NCI-H1092 (cell line): ENCODE results near the gene DNM3.

Source experiments
- DNase-seq: peaks from one replicate; lab custom pipeline; 2025; lab: John Stamatoyannopoulos, UW

The DNM3 gene

DNA sequence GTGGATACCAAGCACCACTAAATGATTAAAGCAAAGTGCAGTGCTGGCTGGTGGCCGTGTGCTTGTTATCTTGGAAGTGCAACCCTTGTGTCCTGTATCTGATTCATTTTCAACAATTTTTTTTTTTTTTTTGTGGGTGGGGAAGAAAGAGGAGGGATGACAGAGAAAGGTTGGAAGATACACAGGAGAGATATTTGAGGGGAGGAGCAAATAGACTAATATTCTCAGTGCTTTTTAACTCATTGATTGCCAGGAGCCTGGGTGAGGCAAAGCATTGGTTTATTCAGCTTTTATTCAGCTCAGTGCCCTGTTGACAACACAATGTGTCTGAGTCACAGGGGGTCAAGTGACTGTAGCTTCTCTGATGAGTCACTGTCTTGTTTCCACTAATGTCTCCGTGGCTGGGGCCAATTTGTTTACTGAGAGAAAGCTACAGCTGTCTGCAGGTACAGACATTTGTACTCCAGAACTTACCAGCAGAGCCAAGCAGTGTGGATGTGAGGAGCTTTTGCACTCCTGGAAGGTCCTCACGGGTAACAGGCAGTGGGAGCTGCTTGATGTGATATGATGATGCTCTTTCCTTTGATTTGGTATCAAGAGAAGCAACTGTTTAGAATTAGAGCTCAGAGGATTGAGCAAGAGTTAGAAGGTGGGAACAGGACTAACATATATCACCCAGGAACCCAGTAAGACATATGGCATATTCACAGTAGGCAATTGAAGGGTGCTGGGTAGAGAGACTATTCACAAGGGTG lies 23.6 kb upstream of the DNM3 start:
- DNase-seq = no peak

DNA sequence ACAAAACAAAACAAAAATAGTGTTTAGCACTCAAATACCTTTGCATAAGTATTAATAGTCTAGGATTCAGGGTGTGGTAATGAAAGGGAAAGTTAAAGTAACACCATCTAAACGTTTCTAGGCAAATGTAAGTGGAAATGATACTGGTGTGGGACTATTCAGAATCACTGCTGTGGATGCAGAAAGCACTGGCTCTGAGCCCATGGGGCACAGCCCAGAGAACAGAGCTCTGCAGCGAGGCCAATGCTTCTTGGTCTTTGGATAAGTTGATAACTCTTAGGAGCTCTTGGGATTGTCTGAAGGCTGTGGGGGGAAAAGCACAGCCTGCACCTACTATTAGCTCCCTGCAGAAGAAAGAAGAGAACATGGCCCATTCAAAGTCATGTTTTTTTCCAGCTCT lies 21.4 kb upstream of the DNM3 start:
- no peak for DNase-seq

DNA sequence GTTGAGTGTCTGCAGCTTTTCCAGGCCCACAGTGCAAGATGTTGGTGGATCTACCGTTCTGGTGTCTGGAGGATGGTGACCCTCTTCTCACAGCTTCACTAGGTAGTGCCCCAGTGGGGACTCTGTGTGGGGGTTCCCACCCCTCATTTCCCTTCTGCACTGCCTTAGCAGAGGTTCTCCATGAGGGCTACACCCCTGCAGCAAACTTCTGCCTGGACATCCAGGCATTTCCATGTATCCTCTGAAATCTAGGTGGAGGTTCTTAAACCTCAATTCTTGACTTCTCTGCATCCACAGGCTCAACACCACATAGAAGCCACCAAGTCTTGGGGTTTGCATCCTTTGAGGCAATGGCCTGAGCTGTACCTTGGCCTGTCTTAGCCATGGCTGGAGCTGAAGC lies 14.3 kb upstream of the DNM3 start:
- DNase-seq = no peak

DNA sequence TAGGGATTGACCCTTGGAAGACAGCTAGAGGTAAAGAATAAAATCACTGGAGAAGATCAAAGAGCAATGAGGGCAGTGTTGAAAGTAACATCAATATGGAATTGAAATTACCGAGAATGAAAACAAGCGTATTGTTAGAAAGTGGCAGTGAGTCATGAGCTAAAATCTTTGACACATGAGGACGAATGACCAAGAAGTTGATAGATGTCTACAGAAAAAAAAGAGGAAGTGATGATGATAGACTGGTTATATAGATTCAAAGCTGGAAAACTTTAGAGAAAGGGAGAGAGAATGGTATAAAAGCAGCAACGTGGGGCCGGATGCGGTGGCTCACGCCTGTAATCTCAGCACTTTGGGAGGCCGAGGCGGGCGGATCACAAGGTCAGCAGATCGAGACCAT lies 12.5 kb upstream of the DNM3 start:
- no peak for DNase-seq

DNA sequence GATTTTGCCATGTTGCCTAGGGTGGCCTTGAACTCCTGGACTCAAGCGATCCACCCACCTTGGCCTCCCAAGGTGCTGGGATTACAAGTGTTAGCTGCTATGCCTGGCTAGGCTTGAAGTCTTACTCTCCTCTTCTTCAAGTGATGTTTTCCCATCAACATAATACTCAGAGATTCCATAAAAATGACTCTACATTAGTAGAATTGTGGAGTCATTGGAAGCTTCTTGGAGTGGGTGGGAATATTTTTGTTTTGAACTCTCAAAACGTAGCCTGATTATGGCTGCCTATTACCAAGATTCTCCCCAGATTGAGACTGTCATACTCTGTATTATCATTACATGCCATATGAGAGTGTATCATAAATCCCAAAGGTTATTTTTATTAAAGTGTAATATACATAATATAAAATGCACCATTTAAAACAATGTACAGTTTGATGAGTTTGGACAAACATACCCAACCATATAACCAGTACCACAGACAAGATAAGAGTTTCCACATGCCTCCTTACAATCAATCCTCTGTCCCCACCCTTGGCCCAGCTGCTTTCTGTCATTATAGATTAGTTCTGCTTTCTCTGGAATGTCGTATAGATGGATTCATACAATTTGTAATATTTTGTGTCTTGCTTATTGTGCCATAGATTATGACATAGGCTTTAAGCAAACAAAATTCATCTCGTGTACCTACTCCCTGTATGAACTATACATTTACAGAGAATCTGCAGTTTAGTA lies 8.0 kb upstream of the DNM3 start:
- DNase-seq = no peak

DNA sequence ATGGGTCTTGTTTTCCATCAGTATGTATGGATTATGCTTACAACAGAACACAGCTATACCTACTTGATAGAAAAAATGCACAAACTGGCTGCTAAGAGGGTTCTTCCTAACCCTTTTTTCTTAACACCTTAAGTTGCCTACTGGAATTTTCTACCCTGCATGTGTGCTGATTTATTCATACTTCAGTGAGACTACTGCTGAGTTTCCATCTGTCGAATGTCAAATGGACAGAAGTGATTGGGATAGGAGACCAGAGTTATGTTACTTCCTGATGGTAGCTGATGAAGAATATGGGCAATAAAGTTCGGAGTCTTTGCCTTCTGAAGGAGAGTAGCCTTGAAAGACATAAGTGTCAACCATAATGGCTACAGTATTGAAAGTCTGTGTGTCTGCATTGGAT lies 6.5 kb upstream of the DNM3 start:
- no peak for DNase-seq

DNA sequence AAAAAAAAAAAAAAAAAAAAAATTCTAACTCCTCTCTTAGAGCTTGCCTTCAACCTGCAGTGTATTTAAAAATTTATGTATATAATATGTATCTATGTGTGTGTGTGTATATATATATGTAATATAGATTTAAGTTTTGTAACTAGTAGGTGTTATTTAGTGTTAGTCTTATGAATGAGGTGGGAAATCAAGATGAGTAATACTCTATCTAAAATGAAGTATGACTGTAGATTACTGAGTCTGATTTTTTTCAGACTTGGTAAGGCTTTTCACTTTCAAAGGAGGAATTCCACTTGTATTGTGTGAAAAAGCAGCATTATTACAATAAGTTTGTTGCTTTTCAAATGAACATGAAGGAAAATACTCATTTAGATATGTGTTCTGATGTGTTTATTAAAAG lies 5.4 kb upstream of the DNM3 start:
- no peak for DNase-seq

DNA sequence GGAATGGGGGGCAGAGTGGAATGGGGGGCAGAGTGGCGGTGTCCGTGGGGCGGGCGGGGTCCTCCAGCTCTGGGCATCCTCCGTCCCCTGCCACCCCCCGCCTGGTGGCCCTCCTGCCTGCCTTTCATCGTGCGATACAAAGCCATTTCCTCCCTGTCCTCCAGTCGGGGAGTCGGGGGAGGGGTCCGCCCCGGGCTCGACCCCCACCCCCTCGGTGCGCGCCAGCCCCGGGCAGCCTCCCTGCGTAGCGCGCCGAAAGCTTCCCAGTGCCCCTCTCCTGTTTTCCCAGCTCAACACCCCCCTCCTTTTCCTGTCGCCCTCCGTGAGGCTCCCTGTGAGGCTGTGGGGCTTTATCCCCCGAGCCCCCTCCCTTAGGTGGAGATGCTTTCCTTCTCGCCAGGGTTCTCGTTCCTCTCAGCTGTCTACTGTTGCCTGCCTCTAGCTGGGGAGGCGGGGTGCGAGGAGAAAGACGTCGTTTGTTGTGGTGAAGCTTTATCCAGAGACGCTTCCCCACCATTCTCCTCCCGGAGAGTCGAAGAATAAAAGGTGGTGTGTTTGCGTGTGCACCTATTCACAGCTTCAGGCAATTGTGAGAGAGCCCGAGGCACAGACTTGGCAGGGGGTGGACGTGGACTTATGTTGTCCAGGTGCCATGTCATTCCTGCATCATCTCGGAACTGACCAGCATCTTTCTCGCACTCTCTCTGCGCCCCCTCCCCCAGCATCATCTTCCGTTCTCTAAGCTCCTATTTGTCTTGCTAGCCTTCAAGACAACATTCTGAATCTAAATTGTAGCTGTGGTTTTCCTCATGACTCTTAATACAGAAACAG lies 848 bp downstream of the DNM3 start:
- no peak for DNase-seq

DNA sequence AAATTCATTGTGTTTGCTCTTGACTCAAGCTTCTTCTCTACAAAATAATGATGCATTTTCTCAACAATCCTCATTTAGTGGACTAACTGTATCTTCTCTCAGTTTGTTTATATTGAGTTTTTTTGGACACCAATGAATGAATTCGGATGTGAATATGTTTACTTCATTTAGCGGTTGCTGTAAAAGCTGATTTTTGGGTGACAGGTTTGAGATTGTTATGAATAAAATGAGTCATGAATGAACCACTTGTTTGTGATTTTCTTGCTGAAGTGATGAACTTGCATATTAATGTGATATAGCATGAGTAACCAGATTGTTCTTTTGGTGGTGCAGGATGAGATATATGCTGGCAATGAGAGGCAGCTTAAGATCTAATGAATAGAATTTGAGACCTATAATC lies 3.1 kb downstream of the DNM3 start:
- no peak for DNase-seq

DNA sequence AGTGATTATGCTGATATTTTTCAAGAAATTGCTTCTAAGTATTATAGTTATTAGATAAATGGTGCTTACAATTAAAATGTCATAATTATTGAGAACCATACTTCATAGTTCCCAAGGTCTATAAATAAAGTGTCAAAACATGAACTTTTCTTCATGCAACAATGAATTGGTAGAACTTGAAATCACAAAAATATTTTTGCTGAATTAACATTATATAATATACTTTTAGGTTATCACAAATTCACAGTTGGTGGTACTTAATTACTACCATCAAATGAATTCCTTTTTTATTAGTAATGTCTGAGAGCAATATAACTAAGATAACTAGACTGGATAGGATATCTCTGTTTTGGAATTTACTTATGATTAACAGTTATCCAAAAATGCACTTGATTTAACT lies 4.7 kb downstream of the DNM3 start:
- DNase-seq = no peak

DNA sequence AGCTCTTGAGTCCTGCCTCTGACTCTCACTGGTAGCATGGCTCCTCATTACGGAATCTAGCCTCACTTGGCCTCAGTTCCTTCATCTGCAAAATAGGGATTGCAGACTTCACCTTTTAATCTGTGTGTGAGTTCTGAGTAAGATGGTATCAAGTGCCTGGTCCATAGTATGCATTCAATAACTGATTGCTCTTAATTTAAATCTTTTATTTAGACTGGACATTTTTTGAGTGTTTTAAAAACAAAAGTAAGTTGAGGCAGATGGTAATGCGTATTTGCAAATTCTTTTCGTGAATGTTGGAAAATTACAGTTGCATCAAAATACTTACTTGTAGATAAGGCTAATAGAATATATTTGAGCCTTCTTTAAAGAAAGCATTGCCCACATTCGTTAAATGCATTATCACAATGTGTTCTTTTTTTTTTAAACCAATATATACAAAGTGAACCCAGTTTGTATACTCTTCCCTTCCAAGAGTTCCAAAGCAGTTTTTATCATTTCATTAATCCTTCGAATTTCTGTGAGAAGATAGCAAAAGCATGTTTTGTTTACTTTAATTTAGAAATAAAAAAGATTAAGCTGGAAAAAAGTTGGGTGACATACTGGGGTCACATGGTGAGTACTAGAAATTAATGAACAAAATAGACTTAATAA lies 8.1 kb downstream of the DNM3 start:
- no peak for DNase-seq

DNA sequence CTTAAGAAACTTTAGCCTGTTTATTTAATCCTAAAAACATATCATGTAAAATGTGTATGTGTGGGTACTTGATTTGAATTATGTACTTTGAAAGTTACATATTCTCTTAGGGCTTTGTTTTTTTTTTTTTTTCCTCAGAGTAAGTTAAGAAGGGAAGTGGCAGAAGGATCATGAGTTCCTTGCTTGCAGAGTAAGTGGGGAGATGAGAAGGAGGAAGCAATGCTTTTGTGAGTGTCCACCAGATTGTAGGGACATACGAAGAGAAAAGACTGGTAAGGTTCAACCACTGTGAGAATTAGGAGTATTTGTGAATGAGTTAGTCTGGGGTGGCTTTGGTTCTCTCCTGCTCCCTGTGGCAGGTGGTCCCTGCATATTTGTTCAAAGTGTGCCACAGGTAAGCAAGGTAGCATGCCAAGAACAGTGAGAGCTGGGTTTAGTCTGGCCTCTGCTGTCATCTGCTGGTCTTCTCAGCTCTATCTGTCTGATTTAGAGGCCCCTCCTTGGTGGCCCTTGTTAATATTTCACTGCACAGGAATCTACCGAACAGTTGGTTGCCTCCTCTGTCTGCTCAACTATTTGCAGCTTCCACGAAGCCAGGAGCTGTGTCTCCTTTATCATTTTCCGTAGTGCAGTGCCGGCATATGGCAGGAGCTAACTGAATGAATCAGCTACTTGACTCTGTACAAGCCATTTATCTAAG lies 9.5 kb downstream of the DNM3 start:
- DNase-seq = no peak

DNA sequence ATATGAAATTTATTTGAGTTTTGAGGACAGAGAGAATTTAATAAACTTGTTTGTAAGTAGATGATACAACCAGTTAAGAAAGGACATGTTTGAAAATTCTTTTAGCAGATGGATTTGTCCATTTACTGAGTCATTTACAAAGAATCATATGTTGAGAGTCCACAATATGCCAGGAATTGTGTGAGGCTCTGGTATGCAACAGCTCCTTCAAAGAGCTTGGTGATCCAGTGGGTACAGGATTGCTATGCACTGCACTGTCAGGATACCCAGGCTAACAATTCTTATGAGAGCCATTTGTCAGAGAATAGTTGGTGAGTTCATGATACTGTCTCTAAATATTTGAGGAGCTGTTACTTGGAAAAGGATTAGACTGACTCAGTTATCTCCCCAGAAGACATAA lies 11.0 kb downstream of the DNM3 start:
- no peak for DNase-seq

DNA sequence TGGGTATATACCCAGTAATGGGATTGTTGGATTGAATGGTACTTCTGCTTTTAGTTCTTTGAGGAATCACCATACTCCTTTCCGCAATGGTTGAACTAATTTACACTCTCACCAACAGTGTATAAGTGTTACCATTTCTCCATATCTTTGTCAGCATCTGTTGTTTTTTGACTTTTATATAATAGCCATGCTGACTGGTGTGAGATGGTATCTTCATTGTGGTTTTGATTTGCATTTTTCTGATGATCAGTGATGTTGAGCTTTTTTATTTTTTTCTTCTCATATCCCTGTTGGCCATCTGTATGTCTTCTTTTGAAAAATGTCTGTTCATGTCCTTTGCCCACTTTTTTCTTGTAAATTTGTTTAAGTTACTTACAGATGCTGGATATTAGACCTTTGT lies 14.1 kb downstream of the DNM3 start:
- no peak for DNase-seq

DNA sequence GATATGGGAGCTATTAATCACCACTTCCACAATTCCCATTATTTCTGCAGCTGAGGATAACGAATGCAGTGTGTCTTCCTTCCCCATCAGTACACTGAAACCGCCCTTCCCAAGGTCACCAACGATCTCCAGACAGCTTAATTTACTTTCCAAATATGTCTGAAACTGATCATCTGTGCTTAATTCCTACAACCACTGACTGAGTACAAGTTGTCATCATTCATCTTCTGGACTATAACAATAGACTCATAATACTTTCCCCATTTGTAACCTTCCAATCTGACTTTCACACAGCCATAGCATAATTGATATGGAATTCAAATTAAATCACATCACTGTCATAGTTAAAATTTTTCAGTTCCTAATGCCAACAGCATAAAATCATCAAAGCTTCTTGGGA lies 17.4 kb downstream of the DNM3 start:
- DNase-seq = no peak

DNA sequence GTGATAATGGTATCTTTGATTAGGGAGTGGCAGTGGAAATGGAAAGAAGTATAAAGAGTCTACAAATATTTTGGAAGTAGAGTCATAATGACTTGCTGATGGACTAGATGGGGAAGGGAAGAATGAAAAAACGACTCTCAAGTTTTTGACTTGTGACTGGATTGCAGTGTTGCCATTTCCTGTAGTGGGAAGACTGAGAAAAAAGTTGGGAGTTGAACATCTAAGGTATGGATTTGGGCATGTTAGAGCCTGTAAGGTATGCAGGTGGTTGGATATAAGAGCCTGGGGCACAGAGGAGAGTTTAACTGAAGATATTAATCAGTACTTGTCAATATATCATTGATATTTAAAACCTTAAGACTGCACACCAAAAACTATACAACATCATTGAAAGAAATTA lies 19.4 kb downstream of the DNM3 start:
- no peak for DNase-seq

DNA sequence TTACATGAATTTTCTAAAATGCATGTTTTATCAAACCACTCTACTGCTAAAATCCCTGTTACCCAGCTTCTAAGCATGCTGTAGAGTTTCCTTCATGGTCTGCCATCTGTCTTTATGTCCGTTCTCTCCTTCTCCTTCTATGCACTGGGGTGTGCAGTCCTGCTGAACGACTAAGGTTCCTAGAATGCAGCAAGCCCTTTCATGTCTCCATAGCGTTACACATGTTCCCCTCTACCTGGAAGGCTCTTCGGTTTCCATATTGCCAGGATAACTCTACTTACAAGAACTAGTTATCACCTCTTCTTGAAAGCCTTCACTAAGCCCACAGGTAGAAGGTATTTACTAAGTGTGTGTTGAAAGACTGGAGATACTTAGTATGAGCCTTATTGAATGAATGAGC lies 22.2 kb downstream of the DNM3 start:
- no peak for DNase-seq

DNA sequence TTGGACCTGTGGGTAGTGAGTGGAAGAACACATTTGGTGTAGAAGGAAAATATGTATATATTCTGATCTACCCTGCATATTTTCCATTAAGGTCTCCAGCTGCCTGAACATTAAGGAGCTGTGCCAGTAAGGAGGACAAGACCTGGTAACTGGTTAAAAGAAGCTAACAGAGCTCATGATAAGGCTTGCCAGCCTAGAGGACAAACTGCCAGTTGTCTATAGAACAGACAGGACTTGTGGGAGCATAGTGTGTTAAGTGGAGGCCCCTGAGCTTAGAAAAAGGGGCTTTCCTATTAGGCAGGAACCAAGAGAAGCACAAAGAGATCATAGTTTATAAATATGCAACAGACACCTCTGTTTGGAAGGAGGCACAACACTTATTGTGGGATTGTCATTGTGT lies 23.0 kb downstream of the DNM3 start:
- no peak for DNase-seq

DNA sequence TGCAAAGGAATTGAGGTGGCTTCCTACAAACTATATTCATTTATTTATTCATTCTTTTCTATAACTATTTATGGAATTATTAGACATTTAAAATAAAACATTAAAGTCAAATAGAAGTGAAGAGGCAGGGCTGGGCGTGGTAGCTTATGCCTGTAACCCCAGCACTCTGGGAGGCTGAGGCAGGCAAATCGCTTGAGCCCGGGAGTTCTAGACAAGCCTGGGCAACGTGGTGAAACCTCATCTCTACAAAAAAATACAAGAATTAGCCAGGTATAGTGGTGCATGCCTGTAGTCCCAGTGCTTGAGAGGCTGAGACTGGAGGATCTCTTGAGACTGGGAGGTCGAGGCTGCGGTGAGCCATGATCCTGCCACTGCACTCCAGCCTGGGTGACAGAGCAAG lies 23.8 kb downstream of the DNM3 start:
- DNase-seq = no peak

DNA sequence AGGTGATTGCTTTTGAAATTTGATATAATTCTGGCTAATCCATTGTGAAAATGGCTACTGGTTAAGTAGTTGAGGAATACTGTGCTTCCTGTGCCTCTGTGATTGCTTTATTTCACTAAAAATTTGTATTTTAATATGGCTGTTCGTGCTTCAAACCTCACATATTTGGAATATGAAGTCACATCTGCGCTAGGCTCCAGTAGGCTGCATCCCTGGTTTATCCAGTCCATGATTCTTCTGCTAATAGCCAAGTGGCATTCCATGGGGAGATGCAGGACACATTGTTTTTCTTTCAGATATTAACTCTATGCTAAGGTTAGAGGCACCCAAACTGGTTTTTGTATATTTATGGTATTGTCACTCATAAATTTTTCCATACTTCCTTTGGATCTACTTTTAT lies 25.9 kb downstream of the DNM3 start:
- no peak for DNase-seq

DNA sequence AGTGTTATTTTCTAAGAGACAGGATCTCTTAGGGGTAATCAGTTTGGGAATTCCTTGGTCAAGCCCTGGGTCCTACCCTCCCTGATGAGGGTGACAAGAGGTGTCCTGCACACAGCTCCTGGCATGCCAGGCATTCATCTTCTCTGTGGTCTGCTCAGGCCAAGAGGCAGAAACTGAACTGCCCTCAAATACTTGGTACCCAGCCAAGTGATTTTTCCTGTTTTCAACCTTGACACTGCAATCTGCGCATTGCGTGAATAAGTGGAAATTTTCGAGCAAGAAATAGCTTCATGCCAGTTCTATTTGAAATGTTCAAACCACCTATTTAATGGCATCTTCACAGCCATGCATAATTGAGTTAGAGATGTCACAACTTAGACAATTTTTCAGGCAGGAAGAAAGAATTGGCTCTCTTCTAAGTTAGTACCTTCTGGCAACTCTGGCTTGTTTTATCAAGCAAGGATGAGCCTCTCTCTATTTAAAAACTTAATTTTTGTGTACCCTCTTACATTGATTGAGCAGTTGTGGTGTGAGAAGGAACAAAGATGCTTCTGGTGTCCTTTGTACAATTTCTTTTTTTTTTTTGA lies 27.0 kb downstream of the DNM3 start:
- no peak for DNase-seq

DNA sequence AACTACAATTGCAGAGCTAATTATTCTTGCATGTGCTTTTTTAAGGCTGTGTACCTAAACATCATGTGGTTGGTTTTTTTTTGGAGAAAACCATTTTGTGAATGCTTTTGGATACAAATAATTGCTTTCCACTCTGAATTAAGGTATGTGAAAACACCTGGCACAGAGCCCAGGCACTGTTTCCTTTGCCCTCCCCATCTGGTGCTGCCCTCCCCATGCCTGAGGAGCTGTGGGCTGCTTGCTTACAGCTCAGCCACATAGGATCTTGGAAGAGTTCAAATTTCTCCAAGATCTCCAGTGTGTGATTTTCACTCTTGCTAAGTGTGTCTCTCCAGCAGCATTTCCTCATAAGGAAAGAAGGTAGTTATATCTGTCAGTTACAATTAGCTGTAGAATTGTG lies 27.8 kb downstream of the DNM3 start:
- no peak for DNase-seq
